ENCODE data around the gene TOMM20.
A peak's percentile ranks its signal among the peaks of the same experiment; 100 is the strongest.

The TOMM20 gene

DNA sequence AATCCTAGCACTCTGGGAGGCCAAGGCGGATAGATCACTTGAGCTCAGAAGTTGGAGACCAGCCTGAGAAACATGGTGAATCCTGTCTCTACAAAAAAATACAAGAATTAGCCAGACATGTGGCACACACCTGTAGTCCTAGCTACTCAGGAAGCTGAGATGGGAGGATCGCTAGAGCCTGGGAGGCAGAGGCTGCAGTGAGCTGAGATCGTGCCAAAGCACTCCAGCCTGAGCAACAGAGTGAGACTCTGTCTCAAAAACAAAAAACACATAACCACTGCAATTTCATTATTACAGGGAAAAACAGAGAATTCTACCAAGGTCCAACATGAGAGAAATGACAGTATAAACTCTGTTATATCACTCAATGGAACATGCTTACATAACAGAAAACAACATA, 4.4 kb upstream of the TOMM20 start:
- DNase-seq = no peak

DNA sequence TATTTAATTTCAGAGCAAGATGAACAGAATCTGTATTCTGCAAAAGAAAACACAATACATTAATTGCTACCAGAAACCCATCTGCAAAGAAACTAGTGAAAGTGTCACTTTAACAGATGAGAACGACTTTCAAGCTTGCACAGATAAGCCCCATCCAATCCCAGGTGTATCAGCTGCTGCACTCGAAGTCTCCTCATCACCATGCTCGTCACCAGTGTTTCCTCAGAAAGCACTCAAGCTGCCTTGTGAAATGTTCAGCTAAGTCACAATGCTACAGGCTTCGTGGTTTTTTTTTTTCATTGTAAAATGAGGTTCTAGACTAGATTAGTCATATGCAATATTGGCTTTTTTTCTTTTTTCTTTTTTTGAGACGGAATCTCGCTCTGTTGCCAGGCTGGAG, 3.3 kb upstream of the TOMM20 start:
- peak; percentile 22 for DNase-seq

DNA sequence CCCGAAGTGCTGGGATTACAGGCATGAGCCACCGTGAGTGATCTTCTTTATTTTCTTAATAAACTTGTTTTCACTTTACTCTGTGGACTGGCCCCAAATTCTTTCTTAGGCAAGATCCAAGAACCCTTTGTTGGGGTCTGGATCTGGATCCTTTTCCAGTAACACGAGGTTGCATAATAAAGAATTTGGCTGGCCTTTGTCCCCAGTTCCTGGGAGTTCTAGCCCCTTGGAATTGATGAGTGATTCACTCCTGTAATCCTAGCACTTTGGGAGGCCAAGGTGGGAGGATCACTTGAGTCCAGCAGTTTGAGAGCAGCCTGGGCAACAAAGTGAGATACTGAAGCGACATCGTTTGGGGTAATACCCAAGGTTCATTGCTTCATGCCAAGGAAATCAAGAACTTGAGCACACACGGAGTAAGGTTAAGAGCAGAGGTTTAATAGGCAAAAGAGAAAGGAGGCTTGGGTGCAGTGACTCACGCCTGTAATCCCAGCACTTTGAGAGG, 2.2 kb upstream of the TOMM20 start:
- no peak for DNase-seq

DNA sequence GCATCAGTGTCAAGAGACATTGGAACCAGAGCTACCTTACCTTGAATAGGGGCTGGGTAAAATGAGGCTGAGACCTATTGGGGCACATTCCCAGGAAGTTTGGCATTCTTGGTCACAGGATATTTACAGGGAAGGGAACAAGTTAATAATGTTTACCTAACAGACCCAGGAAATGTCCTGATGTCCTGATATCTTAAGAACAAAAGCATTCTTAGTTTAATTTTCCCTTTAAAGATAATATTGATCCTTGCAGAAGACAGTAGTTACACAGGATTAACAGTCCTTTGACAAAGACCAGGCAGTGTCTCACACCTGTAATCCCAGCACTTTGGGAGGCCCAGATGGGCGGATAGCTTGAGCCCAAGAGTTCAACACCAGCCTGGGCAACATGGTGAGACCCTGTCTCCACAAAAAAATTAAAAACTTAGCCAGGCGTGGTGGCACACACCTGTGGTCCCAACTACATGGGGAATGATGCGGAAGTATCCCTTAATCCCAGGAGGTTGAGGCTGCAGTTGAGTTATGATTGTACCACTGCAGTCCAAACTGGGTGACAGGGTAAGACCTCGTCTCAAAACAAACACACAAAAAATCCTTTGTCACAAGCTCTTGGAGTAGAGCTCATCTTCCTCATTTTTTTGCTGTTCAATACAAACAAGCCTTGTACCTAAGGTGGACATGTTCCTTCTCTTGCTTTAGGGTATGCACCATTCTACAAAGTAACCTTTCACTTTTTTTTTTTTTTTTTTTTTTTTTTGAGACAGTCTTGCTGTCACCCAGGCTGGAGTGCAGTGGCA, 1.3 kb upstream of the TOMM20 start:
- DNase-seq = no peak

DNA sequence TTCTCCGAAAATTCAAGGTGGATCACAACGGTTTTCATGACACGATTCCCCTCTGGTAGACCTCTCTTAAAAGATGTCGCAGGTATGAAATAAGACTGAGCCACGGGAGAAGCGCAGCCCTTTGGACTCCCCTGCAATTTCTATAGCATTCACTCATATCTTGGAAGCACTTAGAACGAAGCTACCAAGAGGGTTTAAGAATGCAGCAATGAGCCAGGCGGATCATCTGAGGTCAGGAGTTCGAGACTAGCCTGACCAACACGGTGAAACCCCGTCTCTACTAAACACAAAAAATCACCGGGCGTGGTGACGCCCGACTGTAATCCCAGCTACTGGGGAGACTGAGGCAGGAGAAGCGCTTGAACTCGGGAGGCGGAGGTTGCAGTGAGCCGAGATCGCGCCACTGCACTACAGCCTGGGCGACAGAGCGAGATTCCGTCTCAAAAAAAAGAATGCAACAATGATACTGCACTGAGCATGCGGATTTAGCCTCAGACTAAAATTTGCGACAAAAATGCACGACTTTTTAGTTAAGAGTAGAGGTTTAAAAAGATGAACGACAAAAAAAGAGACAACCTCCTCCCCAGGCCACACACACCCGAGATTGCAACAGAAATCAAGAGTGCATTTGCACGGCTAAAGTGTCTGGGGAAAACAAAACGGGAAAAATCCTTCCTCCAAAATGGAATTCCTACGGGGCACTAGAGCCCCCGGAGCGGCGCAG, 743 bp downstream of the TOMM20 start:
- DNase-seq = peak; percentile 17

DNA sequence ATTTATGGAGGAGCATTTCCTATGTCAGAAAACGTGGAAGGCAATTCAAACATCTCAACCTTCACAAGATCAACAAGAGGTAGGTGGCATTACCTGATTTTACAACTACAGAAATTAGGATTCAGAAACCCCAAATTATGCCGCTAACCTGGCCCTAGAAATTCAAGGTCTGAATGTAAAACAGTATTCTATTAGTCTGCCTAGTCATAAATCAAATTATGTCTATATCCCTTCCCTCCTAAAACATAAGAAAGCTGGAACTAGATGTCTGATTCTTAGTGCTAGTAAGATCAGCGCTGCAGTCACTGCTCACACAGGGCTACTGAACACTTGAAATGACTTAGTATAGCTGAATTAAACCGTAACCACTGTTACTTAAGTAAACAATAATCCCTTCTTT, 1.4 kb downstream of the TOMM20 start:
- no peak for DNase-seq

DNA sequence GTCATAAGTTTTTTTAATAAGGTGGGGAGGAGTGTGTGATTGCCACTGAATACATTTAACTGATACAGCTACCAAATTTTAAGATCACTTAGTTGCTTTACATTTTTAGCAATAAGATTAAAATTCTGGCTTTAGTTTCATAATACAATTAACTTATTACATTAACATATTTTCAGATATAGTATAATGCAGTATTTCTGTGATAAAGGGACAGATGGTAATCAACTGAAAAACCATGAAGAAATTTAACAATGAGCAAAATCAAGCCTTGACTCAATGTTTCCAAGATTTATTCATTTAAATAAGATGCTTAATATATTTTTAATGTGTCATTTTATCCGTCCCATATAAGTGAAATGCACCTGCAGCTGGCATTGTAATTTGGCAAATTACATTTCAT, 4.0 kb downstream of the TOMM20 start:
- DNase-seq = no peak

DNA sequence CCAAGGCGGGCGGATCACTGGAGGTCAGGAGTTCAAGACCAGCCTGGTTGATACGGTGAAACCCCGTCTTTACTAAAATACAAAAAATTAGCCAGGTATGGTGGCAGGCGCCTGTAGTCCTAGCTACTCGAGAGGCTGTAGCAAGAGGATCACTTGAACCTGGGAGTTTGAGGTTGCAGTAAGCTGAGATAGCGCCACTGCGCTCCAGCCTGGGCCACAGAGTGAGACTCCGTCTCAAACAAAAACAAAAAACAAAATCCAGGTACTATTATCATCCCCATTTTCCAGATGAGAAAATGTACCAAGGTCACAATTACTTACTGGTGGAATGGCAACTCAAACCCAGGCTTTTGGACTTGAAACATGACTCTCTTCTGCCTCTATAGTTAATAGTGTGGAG, 4.5 kb downstream of the TOMM20 start:
- no peak for DNase-seq

DNA sequence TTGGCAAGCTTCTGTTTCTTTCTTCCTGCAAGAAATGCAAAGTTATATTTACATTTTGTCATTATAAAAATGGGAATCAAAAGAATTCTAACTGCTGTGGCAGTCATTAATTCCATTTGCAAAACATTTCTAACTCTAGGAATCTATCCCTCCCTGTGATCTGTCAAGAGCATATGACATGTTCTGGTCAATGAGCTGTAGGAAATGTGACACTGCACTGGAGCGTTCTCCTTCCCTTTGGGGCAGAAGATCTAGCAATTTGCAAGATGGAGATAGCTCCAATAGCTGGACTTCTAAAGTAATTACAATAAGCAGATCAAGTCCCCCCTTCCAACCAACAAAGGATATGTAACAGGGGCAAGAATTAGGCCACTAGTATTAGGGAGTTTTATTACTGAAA, 6.3 kb downstream of the TOMM20 start:
- no peak for DNase-seq

DNA sequence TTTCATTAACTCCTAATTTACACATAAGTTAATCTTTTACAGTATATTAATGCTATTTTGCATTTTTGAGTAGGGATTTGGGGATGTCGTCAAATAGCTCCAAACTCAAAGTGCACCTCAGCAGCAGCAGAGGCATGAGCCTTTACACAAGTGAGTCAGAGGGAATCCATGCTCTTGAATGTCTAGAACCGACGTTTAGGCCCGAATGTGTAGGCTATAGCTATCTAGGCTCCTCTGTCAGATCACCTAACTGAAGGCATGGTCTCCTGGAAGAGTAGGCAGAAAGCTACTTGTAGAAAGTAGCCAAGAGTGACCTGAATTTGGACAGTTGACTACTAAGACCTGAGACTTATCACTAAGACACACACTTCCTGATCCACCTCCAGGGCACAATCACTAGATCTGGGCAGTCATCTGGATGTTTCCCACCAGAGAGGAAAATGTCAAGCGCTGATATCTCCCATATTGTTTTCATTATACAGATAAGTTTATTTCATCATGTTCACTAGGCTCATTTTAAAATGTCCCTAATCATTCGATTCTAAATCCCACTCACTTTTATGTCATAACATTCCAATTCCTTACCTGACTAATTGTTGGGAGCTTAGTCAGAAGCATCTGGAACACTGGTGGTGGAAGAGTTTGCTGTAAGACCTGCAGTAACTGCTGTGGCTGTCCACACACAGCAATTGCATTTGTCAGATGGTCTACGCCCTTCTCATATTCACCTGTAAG, 15.3 kb downstream of the TOMM20 start:
- no peak for DNase-seq

DNA sequence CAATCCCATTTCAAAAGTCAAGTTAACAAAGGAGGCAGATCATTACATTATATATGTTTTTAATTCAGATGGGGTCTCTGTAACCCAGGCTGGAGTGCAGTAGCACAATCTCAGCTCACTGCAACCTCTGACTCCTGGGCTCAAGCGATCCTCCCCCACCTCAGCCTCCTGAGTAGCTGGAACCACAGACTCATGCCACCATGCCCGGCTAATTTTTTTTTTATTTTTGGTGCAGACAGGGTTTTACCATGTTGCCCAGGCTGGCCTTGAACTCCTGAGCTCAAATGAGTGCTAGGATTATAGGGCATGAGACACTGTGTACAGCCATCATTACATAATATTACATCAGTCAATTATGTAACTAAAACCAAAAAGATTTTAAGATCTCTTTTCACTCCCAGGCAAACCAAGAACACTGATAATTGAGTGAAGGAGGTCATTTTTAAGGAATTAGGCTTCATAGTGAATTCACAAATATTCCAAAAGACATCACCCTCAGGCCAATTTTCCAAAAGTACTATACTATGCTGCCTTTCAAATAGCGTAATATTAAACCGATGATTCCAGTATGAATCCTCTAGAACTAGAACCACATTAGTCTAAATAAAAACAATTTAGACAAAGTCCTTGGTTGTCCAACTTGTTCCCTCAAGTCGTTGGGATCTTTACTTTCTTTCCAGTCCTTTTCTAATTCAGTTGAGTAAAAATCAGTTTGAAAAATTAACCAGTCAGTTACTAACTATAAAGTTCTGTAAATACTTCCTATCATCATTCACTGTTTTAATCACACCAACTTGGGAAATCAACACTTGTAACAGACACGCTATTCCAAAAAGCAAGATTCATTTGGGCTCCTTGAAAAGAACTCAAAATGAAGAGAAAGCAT, 16.1 kb downstream of the TOMM20 start:
- no peak for DNase-seq

DNA sequence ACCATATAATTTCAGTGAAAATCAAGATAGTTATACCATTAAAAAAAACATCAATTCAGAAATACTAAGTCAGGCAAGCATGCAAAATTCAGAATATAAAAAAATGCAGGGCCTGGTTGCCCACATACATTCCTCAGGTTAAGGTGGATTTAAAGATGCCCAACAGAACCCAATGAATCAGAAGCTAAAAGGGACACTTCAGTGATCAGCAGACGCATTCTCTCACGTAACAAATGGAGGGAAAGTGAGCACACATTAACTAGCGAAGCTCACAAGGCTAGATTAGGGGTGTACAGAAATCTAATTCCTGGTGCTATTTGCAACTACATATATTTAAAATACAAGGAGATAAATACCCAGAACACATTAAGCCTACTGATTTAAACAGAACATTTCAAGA, 17.5 kb downstream of the TOMM20 start:
- no peak for DNase-seq

DNA sequence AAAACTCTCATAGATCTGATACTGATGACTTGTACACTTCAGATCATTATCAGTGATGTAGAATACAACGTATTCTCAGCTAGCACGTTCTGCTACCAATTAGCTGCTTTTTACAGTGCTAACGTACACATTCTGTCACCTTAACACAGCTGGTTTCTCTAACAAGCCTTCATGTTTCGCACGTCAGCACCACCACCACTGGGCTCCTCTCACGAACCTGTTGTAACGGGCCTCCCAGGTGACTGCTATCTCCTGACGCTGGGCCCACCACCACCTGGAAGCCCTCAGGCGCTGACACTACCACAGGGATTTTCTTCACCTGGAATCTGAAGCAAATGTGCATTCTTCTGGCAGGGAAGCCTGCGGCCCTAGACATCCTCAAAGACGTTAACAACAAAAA, 19.8 kb downstream of the TOMM20 start:
- no peak for DNase-seq

DNA sequence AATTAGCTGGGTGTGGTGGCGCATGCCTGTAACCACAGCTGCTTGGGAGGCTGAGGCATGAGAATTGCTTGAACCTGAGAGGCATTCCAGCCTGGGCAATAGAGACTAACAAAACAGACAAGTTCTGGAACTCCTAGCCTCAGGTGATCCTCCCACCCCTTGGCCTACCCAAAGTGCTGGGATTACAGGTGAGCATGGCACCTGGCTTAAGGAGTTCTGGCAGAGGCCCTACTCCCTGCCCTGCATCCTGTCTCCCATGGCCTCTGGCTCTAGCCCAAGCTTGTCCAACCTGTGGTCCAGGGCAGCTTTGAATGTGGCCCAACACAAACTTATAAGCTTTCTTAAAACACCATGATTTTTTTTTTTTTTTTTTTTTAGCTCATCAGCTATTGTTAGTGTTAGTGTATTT, 20.4 kb downstream of the TOMM20 start:
- DNase-seq = no peak

DNA sequence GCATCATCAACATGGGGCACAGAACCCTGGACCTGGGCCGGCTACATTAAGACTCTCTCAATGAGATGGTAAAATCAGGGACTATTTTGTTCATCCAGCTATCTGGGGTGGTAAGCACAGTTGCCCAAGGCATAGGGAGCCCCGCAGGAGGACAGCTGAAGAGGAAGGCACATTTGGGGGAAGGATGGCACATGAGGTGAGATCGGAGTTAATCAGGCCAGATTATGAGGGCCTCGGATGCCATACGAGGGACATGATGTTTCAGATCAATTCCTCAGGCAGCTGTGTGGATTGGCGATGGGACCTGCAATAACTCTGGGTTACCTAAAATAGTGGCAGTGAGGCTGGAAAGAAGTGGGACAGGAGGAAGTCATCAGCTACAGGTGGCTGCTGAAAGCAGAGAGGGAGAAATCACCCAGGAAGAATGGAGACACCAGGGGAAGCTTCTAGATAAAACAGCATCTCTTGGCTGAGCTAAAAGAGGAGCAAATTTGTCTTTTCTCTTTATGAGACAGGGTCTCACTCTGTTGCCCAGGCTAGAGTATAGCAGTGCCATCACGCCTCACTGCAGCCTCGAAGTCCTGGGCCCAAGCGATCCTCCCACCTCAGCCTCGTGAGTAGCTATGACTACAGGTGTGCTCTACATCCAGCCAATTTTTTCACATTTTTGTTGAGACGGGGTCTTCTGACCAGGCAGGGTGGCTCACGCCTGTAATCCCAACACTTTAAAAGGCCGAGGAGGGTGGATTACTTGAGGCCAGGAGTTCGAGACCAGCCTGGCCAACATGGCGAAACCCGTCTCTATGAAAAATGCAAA, 21.1 kb downstream of the TOMM20 start:
- DNase-seq = no peak

DNA sequence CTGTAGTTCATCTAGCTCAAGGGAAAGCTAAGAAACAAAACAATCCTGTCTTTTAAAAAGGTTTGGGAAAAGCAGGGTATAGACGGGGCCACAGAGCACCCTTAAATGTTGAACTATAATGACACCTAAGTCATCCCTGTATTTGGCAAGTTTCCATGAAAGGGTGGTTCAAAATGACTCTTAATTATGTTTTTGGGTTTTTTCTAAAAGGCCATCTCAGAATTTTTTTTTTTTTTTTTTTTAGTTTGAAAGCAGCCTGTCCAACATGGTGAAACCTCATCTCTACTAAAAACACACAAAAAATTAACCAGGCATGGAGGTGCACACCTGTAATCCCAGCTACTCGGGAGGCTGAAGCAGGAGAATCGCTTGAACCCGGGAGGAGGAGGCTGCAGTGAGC, 22.2 kb downstream of the TOMM20 start:
- DNase-seq = no peak

DNA sequence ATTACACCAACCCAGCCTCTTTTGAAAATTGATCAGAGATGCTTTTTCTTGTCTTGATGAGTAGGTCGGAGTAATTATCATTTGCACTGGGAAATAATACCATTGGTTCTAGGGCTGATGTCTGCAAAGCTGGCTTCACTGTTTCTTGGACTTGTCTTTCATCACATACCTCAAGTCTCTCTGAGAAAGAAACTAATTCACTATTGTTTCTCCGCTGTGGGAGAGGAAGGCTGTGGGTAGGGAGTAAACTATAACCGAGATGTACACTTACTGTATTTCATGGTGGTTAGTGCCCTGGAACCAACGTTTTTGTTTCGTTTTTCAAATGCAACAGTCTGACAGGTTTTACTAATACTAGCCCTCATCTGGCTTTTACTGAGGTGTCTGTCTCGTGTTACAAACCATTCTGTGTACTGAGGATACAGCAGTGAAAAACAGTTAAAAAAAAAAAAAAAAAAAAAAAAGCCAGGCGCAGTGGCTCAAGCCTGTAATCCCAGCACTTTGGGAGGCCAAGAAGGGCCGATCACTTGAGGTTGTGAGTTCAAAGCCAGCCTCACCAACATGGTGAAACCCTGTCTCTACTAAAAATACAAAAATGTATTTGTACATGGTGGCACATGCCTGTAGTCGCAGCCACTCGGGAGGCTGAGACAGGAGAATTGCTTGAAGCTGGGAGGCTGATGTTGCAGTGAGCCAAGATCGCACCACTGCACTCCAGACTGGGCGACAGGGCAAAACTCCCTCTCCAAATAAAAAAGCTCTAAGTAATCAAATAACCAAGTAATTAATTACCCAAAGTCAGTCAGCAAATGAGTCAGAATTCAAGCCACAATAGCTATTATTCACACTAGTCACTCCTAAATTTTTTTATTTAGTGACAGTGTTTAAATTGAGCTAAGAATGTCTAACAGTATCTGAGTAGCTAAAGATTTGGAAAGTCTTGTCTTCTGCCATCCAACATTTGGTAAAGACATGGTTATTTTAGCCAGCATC, 23.3 kb downstream of the TOMM20 start:
- no peak for DNase-seq

DNA sequence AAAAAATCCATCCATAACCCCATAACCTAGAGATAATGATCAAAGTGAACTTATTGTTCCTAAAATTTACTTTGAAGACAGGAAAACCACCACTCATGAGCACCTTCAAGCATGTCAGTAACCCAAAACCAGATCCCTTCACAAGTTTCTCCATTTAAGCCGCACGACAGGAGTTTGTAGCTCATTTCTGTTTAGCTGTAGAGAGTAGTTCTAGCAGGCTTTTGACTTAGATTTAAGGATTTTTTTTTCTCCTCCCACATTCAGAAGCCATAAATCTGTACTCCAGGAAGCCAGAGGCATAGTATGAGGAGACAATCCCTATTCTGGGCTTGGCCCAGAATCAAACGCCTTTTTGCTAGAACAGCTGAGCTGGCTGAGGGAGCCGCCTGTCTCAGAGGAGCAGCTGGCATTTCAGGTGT, 25.6 kb downstream of the TOMM20 start:
- no peak for DNase-seq

DNA sequence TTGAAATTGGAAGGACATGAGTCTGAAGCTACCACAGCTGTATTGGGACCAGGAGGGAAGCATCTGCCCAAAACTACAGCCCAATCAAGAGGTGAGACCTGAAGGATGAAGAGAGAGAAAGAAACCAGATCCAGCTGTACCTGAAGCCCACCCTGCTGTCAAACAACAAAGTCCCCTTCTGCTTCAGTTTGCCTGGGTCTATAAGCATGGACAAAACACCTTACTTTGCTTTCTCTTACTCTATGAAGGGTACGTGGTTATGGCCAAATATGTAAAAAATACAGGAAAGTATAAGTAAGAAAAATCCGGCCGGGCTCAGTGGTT, 26.4 kb downstream of the TOMM20 start:
- no peak for DNase-seq

DNA sequence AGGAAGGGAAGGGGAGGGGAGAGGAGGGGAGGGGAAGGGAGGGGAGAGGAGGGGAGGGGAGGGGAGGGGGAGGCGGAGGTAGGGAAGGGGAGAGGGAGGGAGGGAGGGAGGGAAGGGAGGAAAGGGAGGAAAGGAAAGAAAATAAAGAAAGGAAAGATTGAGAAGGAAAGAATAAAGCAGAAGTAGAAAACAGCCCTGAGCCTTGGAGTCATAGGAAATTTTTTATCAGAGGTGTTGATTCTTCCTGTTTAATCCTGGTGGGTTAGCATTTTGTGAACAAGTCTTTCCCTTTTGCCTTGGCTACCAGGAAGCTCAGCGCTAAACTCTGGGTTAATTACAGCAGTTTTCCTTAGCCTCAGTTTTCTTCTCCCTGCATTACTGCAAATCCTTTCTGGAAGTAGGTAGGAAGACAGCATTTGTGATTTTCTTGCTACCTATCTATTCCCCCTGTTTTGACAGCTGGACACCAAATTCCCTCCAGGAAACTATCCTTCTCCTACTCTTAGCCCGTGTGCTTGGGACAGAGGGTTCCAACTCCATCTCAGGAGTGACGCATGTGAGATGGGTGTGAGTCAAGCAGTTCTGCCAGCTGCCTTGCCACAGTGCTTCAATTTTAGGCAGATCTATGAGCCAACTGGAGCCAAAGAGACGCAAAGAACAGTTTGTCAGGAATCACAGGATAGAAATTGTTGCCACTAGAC, 26.9 kb downstream of the TOMM20 start:
- no peak for DNase-seq

Measured in stimulated activated CD4-positive, alpha-beta T cell treated with anti-CD3 and anti-CD28 coated beads, Interleukin-1b, Interleukin-23, amount 100 ng/mL, for 48 hours (primary cell).